K562 (cell line): ENCODE data around the gene ITGA2B. TPM values are rescaled to one million over a fixed set of nuclear protein-coding genes. Genes with fewer than 3 reads are reported as not detected.

Source experiments
- ATF7 ChIP-seq: fragments of 450-650 bp; IDR thresholded peaks from 2 replicates; pipeline ENCODE4 v1.7.1; 2014; ENCODE audit warnings: mild to moderate bottlenecking, moderate library complexity
- CCNT2 ChIP-seq: IDR thresholded peaks from 2 replicates; pipeline ENCODE4 v1.6.1; 2011; ENCODE audit warnings: borderline replicate concordance, low read depth, mild to moderate bottlenecking, moderate library complexity, mixed read lengths, low read length; ENCODE audit not compliant: insufficient read length; ENCODE audit errors: extremely low read depth
- EP300 ChIP-seq: IDR thresholded peaks from 2 replicates; pipeline ENCODE4 v1.6.1; 2012; ENCODE audit warnings: low read length, improper control_type of control experiment
- RB1 ChIP-seq: fragments of 450-650 bp; IDR thresholded peaks from 2 replicates; pipeline ENCODE4 v1.6.1; 2017; ENCODE audit warnings: low read depth, mild to moderate bottlenecking
- SIN3A ChIP-seq, 2 experiments: fragments of 150-350 bp in 1 of 2; IDR thresholded peaks; 2 replicates each; pipeline ENCODE4 v1.6.1; 2011 to 2016; ENCODE audit warnings: borderline replicate concordance in 2 of 2, low read depth in 2 of 2, low read length in 2 of 2, mild to moderate bottlenecking in 2 of 2, moderate library complexity in 2 of 2; ENCODE audit not compliant: control insufficient read depth in 1 of 2
- SRF ChIP-seq, 2 experiments: fragments of 250-450, 450-650 bp in 1 of 2; sonication (Bioruptor Pico) in 1 of 2; sonication (generic) in 1 of 2; formaldehyde crosslinking; IDR thresholded peaks; 2 replicates each; pipeline versions ENCODE4 v1.5.0 to v1.5.1; 2020 to 2022; ENCODE audit warnings: mild to moderate bottlenecking in 1 of 2, missing genetic modification reagents in 1 of 2
- ZNF695 ChIP-seq: fragments of 450-650 bp; formaldehyde crosslinking; IDR thresholded peaks from 2 replicates; pipeline ENCODE4 v1.4.0; 2020; ENCODE audit warnings: mild to moderate bottlenecking, moderate library complexity
- ZNF830 ChIP-seq: fragments of 250-450 bp; sonication (Bioruptor Pico); IDR thresholded peaks from 2 replicates; pipeline ENCODE4 v1.5.0; 2021; ENCODE audit warnings: mild to moderate bottlenecking
- polyA plus RNA-seq, 8 experiments: library from polyadenylated mRNA; depleted of rRNA in 4 of 8; stranded (reverse) in 5 of 8; unstranded in 3 of 8; fragments of >200 nt; fragmentation: Nextera tagmentation in 2 of 8; fragmentation: Illumina TruSeq in 1 of 8; extraction: Ambion mirVana in 2 of 8; extraction: Trizol in 1 of 8; gene quantifications; 2 replicates each; pipeline versions ENCODE4 v1.2.1 to v1.2.3, GENCODE V29; 2011 to 2014; ENCODE audit warnings: inconsistent platforms in 1 of 8, missing spikeins in 1 of 8
- total RNA-seq, 7 experiments: library from RNA; depleted of rRNA in 6 of 7; stranded (reverse); fragments of >200 nt in 6 of 7; fragmentation: Illumina TruSeq in 2 of 7; extraction: Trizol in 2 of 7; gene quantifications; 2 replicates each; pipeline versions ENCODE4 v1.2.1 to v1.2.3, GENCODE V29; 2011 to 2021; ENCODE audit warnings: low replicate concordance in 1 of 7
- TF ChIP-seq, protein P1 (sequence below): fragments of 450-650 bp; IDR thresholded peaks from 2 replicates; pipeline ENCODE4 v1.6.1; 2018; ENCODE audit not compliant: partially characterized antibody
- TF ChIP-seq, protein P2 (sequence below), 2 experiments: IDR thresholded peaks; 2 replicates each; pipeline ENCODE4 v1.6.1; 2011; ENCODE audit warnings: borderline replicate concordance in 1 of 2, control low read depth in 1 of 2, low read depth in 1 of 2, low read length in 1 of 2, mild to moderate bottlenecking in 1 of 2, mixed read lengths in 1 of 2, moderate library complexity in 1 of 2; ENCODE audit not compliant: insufficient read depth in 1 of 2, insufficient read length in 1 of 2, poor library complexity in 1 of 2, severe bottlenecking in 1 of 2; ENCODE audit errors: extremely low read depth in 1 of 2
- TF ChIP-seq, protein P3 (sequence below), 2 experiments: fragments of 450-650 bp; IDR thresholded peaks; 2 replicates each; pipeline ENCODE4 v1.6.1; 2018; ENCODE audit warnings: mild to moderate bottlenecking in 2 of 2, low read depth in 1 of 2; ENCODE audit not compliant: partially characterized antibody in 2 of 2
- TF ChIP-seq, protein P4 (sequence below): sonication (generic); formaldehyde crosslinking; IDR thresholded peaks from 2 replicates; pipeline ENCODE4 v1.9.0; 2022; ENCODE audit warnings: mild to moderate bottlenecking, missing genetic modification reagents

The ITGA2B gene
- total and polyA plus RNA-seq, 9 of the 15 experiments (the other 6 are each of a cell fraction or from before 2014, with no cell fraction given), result 1.1 to 26.4 (median 5.6) TPM

DNA sequence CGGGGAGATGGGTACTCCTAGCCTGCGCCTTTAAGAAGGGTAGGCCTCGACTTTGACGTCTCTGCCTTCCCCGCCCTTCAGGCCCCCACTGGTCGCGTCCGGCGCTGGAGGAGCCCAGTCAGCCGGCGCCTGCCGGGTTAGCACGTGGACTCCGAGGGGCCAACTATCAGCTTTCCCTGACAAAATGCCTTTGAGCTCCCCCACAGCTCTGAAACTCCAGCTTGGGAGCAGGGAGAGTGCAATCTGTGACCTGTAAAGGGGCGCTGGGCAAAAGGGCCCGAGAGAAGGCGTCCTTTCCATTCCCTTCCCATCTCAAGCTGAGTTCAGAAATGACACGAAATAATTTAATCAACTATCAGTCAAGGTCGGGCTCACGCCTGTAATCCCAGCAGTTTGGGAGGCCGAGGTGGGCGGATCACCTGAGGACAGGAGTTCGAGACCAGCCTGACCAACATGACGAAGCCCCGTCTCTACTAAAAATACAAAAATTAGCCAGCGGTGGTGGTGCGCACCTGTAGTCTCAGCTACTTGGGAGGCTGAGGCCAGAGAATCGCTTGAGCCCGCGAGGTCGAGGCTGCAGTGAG lies 62.5 kb downstream of the ITGA2B start (continued):
- TF ChIP-seq, protein P1, sequence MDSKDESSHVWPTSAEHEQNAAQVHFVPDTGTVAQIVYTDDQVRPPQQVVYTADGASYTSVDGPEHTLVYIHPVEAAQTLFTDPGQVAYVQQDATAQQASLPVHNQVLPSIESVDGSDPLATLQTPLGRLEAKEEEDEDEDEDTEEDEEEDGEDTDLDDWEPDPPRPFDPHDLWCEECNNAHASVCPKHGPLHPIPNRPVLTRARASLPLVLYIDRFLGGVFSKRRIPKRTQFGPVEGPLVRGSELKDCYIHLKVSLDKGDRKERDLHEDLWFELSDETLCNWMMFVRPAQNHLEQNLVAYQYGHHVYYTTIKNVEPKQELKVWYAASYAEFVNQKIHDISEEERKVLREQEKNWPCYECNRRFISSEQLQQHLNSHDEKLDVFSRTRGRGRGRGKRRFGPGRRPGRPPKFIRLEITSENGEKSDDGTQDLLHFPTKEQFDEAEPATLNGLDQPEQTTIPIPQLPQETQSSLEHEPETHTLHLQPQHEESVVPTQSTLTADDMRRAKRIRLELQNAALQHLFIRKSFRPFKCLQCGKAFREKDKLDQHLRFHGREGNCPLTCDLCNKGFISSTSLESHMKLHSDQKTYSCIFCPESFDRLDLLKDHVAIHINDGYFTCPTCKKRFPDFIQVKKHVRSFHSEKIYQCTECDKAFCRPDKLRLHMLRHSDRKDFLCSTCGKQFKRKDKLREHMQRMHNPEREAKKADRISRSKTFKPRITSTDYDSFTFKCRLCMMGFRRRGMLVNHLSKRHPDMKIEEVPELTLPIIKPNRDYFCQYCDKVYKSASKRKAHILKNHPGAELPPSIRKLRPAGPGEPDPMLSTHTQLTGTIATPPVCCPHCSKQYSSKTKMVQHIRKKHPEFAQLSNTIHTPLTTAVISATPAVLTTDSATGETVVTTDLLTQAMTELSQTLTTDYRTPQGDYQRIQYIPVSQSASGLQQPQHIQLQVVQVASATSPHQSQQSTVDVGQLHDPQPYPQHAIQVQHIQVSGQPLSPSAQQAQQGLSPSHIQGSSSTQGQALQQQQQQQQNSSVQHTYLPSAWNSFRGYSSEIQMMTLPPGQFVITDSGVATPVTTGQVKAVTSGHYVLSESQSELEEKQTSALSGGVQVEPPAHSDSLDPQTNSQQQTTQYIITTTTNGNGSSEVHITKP, result peak; percentile 88
- TF ChIP-seq SRF (CRISPR knock-in tag; IDR thresholded peaks at IDR 0.05) (0 out of 4 replicates have a peak, but pooled peaks of 1 of the 2 experiments have one; percentile 11), ZNF695 (CRISPR knock-in tag) (no peak), RB1 (peak; percentile 53; the same call in 1 of the 2 replicates), SIN3A (IDR thresholded peaks at IDR 0.05; ENCODE audit: borderline replicate concordance in 2 of 2, control insufficient read depth in 1 of 2, low read depth in 2 of 2, low read length in 2 of 2) (peak; percentile 70 to 90; a peak in 3 of 4 replicates), ATF7 (peak; percentile 68), ZNF830 (CRISPR knock-in tag) (no peak), CCNT2 (peak; percentile 93), EP300 (peak; percentile 35; the same call in 1 of the 2 replicates)
- TF ChIP-seq, protein P2, sequence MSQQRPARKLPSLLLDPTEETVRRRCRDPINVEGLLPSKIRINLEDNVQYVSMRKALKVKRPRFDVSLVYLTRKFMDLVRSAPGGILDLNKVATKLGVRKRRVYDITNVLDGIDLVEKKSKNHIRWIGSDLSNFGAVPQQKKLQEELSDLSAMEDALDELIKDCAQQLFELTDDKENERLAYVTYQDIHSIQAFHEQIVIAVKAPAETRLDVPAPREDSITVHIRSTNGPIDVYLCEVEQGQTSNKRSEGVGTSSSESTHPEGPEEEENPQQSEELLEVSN (IDR thresholded peaks at IDR 0.05; ENCODE audit: borderline replicate concordance in 1 of 2, extremely low read depth in 1 of 2, insufficient read depth in 1 of 2, insufficient read length in 1 of 2, low read depth in 1 of 2, low read length in 1 of 2, poor library complexity in 1 of 2, severe bottlenecking in 1 of 2), result peak; percentile 82 to 96
- TF ChIP-seq, protein P3, sequence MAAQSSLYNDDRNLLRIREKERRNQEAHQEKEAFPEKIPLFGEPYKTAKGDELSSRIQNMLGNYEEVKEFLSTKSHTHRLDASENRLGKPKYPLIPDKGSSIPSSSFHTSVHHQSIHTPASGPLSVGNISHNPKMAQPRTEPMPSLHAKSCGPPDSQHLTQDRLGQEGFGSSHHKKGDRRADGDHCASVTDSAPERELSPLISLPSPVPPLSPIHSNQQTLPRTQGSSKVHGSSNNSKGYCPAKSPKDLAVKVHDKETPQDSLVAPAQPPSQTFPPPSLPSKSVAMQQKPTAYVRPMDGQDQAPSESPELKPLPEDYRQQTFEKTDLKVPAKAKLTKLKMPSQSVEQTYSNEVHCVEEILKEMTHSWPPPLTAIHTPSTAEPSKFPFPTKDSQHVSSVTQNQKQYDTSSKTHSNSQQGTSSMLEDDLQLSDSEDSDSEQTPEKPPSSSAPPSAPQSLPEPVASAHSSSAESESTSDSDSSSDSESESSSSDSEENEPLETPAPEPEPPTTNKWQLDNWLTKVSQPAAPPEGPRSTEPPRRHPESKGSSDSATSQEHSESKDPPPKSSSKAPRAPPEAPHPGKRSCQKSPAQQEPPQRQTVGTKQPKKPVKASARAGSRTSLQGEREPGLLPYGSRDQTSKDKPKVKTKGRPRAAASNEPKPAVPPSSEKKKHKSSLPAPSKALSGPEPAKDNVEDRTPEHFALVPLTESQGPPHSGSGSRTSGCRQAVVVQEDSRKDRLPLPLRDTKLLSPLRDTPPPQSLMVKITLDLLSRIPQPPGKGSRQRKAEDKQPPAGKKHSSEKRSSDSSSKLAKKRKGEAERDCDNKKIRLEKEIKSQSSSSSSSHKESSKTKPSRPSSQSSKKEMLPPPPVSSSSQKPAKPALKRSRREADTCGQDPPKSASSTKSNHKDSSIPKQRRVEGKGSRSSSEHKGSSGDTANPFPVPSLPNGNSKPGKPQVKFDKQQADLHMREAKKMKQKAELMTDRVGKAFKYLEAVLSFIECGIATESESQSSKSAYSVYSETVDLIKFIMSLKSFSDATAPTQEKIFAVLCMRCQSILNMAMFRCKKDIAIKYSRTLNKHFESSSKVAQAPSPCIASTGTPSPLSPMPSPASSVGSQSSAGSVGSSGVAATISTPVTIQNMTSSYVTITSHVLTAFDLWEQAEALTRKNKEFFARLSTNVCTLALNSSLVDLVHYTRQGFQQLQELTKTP (IDR thresholded peaks at IDR 0.05; ENCODE audit: low read depth in 1 of 2, partially characterized antibody in 2 of 2), result no peak
- TF ChIP-seq, protein P4, sequence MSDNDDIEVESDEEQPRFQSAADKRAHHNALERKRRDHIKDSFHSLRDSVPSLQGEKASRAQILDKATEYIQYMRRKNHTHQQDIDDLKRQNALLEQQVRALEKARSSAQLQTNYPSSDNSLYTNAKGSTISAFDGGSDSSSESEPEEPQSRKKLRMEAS (CRISPR knock-in tag), result peak; percentile 97
